ENCODE measurements around the gene HSPB1. TPM values are rescaled to one million over a fixed set of nuclear protein-coding genes. Genes with fewer than 3 reads are reported as not detected.
"Not testable (repeated sequence)": the region's sequence is repeated elsewhere in the genome, so short reads cannot be mapped to it uniquely, and the experiment has no call there.

HSPB1 gene
- total and polyA plus RNA-seq, 3 donors from 2014 or later = 190 to 245 (median 216) TPM

DNA sequence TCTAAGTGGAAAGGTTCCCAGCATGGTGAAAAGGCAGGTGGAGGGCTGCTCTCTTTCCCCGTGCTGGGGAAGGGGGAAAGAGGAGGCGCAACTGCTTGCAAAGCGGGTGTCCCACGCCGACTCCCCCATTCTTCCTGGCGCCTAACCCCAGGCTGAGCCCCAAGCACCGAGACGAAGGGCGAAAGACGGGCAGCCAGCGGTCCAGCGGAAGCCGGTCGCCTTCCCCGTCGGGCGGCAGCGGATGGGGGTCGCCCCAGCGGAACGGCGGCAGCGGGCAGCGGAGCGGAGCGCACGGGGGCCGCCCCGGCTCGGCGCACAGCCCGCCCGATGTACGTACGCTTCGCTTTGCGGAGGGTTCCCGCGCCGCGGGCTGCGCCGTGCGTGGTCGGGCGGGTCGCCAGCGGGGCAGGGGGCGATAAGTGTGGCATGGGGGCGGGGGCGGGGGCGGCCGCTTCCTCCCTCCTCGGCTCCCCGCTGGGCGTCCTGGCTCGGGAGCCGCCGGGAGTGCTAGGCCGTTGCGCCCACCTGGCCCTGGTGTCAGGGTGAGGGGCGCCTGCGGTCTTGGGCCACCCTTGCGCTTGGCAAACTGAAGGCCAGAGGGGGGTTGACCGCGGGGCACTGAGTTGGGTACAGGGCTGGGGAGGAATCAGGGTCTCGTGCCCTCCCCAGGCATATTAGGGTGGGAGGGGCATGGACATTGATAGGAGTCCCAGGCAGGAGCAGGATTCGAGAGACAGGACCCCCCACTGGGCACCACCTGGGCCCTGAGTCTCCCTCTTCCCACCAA is 35.2 kb upstream of the HSPB1 start:
- intact Hi-C loops (cut with DNase I; ENCODE audit: low total_unique reads) = no loop called here
- peak overlapping the region; percentile 18 to 36 for H3K4me3 ChIP-seq
- H3K27ac ChIP-seq = no peak overlapping the region
- 3 to 5% methylated on average over 22 to 38 of the region's 68 CpGs for WGBS, 2 donors
- H3K36me3 ChIP-seq (ENCODE audit: low read depth, missing control alignments) = no peaks in the 10 kb centered on the region
- no peaks in the 10 kb centered on the region for H3K9me3 ChIP-seq
- no peak for DNase-seq
- TF ChIP-seq POLR2A (IDR thresholded peaks at IDR 0.05) = no peak
- TF ChIP-seq, protein P1, sequence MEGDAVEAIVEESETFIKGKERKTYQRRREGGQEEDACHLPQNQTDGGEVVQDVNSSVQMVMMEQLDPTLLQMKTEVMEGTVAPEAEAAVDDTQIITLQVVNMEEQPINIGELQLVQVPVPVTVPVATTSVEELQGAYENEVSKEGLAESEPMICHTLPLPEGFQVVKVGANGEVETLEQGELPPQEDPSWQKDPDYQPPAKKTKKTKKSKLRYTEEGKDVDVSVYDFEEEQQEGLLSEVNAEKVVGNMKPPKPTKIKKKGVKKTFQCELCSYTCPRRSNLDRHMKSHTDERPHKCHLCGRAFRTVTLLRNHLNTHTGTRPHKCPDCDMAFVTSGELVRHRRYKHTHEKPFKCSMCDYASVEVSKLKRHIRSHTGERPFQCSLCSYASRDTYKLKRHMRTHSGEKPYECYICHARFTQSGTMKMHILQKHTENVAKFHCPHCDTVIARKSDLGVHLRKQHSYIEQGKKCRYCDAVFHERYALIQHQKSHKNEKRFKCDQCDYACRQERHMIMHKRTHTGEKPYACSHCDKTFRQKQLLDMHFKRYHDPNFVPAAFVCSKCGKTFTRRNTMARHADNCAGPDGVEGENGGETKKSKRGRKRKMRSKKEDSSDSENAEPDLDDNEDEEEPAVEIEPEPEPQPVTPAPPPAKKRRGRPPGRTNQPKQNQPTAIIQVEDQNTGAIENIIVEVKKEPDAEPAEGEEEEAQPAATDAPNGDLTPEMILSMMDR (IDR thresholded peaks at IDR 0.05) = no peak
- peaks cover 6% of the 10 kb centered on the region for H3K4me1 ChIP-seq
- no peaks in the 10 kb centered on the region for H3K27me3 ChIP-seq

DNA sequence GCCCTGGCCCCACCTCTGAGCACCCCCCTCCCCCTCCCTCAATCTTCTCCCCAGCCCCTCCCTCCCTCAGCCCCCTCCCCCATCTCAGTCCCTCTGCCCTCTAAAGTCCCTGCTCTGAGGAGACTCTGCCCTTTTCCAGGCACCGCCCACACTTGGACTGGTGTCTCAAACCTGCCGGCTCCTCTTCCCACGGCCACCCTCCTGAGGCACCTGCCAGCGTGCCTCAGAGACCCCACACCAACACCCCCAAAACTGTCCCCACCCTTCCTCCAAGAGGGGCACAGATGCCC is 34.6 kb upstream of the HSPB1 start:
- WGBS, 2 donors = 20 to 21% methylated on average over 2 to 4 of the region's 4 CpGs
- TF ChIP-seq POLR2A (IDR thresholded peaks at IDR 0.05) = no peak
- TF ChIP-seq, protein P1 (IDR thresholded peaks at IDR 0.05) = no peak
- H3K27ac ChIP-seq = no peak overlapping the region
- no peak overlapping the region for H3K4me3 ChIP-seq
- no peak for DNase-seq
- intact Hi-C loops (cut with DNase I; ENCODE audit: low total_unique reads) = no loop called here
- no peaks in the 10 kb centered on the region for H3K27me3 ChIP-seq
- H3K9me3 ChIP-seq = no peaks in the 10 kb centered on the region
- H3K4me1 ChIP-seq = peaks cover 6% of the 10 kb centered on the region
- H3K36me3 ChIP-seq (ENCODE audit: low read depth, missing control alignments) = no peaks in the 10 kb centered on the region

DNA sequence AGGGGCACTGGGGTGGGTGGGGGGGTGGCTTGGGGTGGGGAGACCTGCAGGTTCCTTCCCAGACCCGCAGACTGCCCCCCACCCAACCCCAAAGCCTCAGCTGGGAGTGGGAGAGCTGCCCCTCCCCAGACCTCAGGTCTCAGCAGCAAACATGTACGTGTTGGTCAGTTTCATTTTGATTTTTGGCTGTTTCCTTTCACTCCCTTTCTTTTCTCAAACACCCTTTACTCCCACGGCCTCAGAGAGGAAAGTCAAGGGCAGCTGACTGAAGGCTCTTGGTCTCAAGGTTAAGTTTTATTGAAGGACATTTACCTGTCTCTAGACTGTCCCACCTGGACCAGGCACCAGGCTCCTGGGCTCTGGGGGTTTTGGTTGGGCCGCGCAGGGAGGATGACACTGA is 34.1 kb upstream of the HSPB1 start:
- Histone ChIP-seq H3K4me1 (peaks cover 6% of the 10 kb centered on the region), H3K36me3 (ENCODE audit: low read depth, missing control alignments) (no peaks in the 10 kb centered on the region), H3K27ac (no peak overlapping the region), H3K27me3 (no peaks in the 10 kb centered on the region), H3K4me3 (no peak overlapping the region), H3K9me3 (no peaks in the 10 kb centered on the region)
- no peak for DNase-seq
- 29 to 38% methylated on average over 5 of the region's 5 CpGs for WGBS, 2 donors
- TF ChIP-seq POLR2A (IDR thresholded peaks at IDR 0.05) = no peak
- TF ChIP-seq, protein P1 (IDR thresholded peaks at IDR 0.05) = no peak
- intact Hi-C loops (cut with DNase I; ENCODE audit: low total_unique reads) = no loop called here

DNA sequence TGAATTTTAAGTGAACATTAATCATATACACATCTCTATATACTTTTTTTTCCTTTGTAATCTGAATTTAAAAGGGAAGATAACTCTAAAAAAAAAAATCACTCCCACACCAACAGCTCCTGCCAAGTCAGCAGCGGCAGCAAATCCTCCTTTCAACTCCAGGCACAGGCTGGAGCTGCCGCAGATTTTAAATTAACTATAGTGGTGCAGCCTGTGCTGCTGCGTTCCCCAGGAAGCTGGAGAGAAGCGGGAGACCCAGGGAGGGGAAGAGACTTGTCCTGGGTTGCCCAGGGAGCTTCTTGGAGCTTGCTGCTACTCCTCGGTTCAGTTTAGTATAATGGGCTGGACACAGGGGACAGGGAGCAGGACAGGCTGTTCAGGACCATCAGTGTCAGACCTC is 32.6 kb upstream of the HSPB1 start:
- H3K4me1 ChIP-seq = peaks cover 6% of the 10 kb centered on the region
- no peaks in the 10 kb centered on the region for H3K9me3 ChIP-seq
- no peaks in the 10 kb centered on the region for H3K27me3 ChIP-seq
- H3K27ac ChIP-seq = no peak overlapping the region
- WGBS, 2 donors = 23 to 39% methylated on average over 5 of the region's 5 CpGs
- intact Hi-C loops (cut with DNase I; ENCODE audit: low total_unique reads) = loop anchor here (10.0 kb wide), 1 partner anchor 95 kb away; no protein-coding TSS in a partner anchor
- TF ChIP-seq, protein P1 (IDR thresholded peaks at IDR 0.05) = no peak
- no peak for TF ChIP-seq POLR2A (IDR thresholded peaks at IDR 0.05)
- no peak for DNase-seq
- no peaks in the 10 kb centered on the region for H3K36me3 ChIP-seq (ENCODE audit: low read depth, missing control alignments)
- no peak overlapping the region for H3K4me3 ChIP-seq

DNA sequence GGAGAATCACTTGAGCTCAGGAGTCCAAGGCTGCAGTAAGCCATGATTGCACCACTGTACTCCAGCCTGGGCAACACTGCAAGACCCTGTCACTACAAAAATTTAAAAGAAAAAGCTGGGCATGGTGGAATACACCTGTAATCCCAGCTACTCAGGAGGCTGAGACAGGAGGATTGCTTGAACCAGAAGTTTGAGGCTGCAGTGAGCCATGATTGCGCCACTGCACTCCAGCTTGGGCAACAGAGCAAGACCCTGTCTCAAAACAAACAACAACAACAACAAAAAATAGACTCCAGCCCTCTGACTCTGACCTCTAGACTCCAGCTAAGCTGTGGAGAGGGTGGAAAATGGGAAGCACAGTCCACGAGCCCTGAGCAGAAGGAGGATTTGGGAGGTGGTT is 31.1 kb upstream of the HSPB1 start:
- DNase-seq, H3K27me3 ChIP-seq: not testable (repeated sequence)

More for the DNA sequence above, 31.1 kb upstream of the HSPB1 start:
- not testable (repeated sequence) for H3K4me1 ChIP-seq; H3K36me3 ChIP-seq (ENCODE audit: low read depth, missing control alignments); H3K4me3 ChIP-seq; H3K27ac ChIP-seq; H3K9me3 ChIP-seq
- 85 to 87% methylated on average over 2 of the region's 2 CpGs for WGBS, 2 donors
- intact Hi-C loops (cut with DNase I; ENCODE audit: low total_unique reads) = loop anchor here (10.0 kb wide), 1 partner anchor 97 kb away; no protein-coding TSS in a partner anchor
